NCI-H1105 treated with DMSO at 0.1 percent for 48 hours (cell line): ENCODE measurements around the gene TMEM267.
"Not testable (repeated sequence)": the region's sequence is repeated elsewhere in the genome, so short reads cannot be mapped to it uniquely, and the experiment has no call there.

Source experiments
- DNase-seq: peaks from one replicate; lab custom pipeline; 2025; lab: John Stamatoyannopoulos, UW

The TMEM267 gene

GRCh38 chr5:43409809-43410271 lies 73.8 kb downstream of the TMEM267 start:
- peak; percentile 96 for DNase-seq

GRCh38 chr5:43402524-43403066 lies 81.1 kb downstream of the TMEM267 start:
- not testable (repeated sequence) for DNase-seq

- DNase-seq = no peak
Measured at GRCh38 chr5:43401827-43402226, 81.8 kb downstream of the TMEM267 start.

GRCh38 chr5:43400082-43400481 lies 83.6 kb downstream of the TMEM267 start:
- no peak for DNase-seq

- DNase-seq = no peak
Measured at GRCh38 chr5:43396762-43397304, 86.8 kb downstream of the TMEM267 start.
